GM21381 (cell line): Measurements from ENCODE around the gene TMEM131.

Experiments
- ATAC-seq: cut with Tn5 transposase; IDR thresholded peaks from one replicate; pipeline ENCODE4 v1.9.1; 2021; ENCODE audit warnings: mild to moderate bottlenecking, moderate library complexity; ENCODE audit not compliant: unreplicated experiment

The TMEM131 gene

DNA sequence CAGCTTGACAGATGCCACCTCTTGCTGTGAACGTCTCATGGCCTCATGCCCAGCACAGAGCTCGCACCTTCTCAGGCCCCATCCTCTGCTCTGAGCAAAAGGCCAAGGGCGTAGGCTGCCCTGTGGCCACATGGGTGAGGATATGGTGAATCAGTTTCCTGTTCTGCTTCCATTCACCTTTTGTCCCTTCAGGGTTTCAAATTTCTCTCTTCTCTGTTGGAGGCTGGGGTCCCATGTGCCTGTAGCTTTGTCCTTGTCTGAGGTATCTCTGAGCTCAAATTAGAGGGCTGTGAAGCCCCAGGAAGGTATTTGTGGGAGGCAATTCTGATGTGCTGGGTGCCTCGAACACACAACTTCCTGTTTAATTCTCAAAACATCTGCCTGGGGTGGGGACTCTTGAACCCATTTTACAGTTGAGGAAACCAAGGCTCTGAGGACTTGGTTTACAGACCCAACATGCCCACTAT lies 253.3 kb downstream of the TMEM131 start:
- ATAC-seq = no peak

DNA sequence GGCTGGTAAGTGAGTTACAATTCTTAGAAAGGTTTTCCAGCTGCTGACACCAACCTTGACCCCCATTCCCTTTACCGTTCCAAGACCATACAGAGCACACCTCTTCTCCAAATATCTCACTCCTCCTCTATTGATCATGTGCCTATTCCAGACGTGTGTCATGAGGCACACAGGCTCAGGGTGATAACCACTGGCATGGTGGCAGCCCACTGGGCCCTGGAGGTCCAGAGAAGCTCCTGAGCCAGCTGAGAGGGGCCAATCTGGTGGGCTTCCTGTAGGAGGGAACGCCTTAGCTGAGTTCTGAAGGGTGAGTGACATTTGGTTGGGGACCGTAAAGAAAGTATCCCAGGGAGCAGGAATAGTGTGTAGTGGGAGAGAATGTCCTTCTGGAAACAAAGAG lies 254.1 kb downstream of the TMEM131 start:
- no peak for ATAC-seq

DNA sequence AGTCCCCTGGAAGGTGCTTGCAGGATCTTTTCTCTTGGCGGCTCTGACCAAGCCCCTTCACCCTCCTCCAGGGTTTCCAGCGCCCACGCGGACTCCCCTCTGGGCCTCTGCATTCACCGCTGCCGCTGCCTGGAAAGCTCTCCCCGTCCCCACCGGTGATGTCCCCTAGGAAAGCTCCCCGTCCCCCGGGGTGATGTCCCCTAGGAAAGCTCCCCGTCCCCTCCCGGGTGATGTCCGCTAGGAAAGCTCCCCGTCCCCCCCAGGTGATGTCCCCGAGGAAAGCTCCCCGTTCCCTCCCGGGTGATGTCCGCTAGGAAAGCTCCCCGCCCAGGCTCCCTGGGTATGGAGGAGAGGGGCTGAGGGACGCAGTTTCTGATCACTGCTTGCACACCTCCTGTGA lies 254.5 kb downstream of the TMEM131 start:
- no peak for ATAC-seq

DNA sequence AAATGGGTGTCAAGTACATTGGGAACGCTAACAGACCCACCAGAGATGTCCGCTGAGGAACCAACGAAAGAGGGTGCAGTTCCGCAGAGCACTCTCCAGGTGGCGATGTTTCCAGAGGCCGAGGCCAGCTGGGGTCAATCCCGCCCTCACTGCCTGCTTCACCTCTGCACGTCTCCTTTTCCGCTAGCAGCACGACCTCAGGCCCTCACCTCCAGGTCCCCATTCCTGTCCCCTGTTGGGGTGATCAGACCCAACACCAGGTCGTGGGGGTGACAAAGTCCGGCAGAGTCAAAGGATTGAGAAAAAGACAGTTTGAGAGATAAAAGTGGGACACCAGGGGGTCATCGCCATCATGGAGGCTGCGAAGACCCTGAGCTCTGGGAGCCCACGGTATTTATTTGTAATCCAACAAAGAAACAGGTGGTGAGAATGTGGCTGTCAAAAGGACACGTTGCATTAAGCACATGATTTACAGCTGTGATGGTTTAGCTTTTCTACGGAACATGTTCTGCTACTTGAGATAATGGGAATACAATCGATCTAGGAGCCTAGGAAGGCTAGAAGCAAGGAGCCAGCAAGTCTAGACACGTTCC lies 255.1 kb downstream of the TMEM131 start:
- ATAC-seq = no peak

DNA sequence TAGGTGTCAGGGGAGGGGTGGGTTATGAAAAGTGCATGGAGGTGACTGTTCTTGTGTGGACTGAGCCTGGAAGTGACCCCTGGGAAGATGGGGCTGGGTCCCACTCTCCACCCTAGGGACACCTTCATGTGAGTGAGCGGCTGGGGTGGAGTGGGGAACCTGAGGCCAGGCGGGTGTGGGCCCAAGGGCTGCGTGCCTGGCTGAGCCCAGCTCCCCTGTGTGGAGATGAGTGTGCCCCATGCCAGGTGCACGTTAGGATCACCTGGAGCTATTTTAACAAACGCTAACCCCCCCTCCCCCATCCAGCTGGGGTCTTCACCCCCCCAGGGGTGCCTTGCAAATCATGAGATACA lies 255.9 kb downstream of the TMEM131 start:
- no peak for ATAC-seq

DNA sequence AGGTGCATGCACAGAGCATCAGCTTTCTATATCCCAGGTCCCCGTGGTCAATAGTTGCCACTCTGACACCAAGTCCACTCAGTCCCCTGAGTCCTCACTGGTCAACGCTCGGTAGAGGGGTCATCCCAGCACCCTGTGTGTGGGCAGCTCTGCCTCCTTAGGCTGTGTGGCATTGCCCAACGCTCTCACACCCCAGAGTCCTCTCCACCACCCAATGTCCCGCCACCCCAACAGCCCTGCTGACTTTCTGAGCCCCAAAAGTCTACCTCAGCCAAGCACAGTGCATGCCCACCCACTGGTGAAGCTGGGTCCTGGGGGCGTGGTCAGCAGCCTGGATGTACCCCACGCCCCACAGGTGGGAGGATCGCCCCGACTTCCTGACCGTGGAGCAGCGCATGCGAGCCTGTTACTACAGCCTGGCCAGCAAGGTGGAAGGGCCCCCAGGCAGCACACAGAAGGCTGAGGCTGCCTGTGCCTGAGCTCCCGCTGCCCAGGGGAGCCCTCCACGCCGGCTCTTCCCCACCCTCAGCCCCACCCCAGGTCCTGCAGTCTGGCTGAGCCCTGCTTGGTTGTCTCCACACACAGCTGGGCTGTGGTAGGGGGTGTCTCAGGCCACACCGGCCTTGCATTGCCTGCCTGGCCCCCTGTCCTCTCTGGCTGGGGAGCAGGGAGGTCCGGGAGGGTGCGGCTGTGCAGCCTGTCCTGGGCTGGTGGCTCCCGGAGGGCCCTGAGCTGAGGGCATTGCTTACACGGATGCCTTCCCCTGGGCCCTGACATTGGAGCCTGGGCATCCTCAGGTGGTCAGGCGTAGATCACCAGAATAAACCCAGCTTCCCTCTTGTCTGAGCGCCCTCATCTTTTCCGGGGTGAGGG lies 256.5 kb downstream of the TMEM131 start:
- ATAC-seq = no peak

DNA sequence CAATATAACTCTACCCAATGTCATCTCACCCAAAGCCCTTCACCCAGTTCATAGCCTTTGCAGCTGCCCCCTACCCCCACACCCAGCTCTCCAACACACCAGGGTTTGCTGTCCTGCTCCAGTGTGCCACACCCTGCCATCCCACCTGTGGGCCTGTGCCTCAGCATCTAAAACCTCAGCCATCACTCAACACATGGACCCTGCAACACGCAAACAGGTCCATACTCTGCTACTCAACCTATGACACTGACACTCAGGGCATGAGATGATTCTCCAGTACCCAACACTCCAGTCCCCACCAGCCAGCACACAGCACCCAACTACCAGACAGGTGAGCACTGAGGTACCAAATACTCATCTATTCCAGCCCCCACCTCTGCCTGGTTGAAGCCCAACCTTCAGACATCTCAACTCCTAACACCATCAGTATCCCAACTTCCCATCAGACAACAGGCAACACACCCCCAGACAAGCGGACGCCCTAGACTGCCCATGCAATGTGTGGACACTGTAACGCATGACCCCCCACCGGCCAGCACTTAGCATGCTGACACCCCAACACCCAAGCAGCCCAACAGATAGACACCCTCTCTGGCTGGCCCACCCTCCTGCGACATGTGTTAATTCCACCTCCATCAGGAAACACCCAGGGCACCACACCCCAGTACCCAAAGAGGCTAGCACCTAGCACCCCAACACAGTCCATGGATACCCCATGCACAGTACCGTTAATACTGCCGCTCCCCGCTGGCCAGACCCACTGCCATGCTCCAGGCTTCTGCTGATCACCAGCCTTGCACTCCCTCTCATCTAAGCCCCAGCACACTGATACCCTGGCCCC lies 257.3 kb downstream of the TMEM131 start:
- no peak for ATAC-seq

DNA sequence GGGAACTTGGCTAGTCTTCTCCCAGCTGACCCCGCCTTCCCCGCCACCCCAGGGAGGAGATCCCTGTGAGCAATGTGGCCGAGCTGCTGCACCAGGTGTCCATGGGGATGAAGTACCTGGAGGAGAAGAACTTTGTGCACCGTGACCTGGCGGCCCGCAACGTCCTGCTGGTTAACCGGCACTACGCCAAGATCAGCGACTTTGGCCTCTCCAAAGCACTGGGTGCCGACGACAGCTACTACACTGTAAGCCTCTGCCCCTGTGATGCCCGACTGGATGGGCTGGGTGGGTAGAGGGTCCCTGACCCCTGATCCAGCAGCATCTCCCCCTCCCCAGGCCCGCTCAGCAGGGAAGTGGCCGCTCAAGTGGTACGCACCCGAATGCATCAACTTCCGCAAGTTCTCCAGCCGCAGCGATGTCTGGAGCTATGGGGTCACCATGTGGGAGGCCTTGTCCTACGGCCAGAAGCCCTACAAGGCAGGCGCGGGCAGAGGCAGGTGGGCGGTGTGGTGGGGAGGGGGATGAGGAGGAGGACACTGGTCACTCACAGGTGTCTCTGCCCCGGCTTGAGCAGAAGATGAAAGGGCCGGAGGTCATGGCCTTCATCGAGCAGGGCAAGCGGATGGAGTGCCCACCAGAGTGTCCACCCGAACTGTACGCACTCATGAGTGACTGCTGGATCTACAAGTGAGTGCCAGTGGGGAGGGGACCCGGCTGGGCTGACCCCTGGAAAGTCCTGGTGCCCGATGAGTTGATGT lies 258.1 kb downstream of the TMEM131 start:
- no peak for ATAC-seq

DNA sequence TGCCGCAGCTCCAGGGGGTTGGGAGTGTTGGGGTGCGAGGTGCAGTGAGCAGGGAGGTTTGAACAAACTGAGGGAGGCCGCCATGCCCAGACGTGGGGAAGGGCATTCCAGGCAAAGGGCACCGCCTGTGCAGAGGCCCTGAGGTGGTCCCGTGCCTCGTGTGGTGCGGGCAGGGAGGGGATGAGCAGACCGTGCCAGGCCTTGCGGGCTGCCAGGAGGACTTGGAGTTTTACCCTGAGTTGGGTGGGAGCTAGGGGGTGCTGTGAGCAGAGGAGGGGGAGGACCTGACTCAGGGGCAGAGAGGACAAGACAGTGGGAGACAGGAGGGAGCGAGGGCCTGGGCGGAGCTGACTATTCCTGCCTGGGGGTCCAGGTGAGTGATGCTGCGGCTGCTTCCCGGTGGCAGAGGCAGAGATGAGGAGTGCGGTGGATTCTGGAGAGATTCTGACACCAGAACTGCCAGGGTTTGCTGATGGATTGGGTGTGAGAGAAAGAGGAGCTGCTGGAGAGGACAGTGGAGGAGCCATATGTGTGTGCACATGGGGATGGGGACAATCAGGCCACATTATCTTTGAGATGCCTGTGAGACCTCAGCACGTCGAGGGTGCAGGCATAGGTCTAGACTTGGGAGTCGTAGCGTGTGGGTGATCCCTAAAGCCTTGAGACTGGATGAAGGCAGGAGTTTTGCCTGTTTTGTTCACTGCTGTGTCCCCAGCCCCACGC lies 259.0 kb downstream of the TMEM131 start:
- no peak for ATAC-seq

DNA sequence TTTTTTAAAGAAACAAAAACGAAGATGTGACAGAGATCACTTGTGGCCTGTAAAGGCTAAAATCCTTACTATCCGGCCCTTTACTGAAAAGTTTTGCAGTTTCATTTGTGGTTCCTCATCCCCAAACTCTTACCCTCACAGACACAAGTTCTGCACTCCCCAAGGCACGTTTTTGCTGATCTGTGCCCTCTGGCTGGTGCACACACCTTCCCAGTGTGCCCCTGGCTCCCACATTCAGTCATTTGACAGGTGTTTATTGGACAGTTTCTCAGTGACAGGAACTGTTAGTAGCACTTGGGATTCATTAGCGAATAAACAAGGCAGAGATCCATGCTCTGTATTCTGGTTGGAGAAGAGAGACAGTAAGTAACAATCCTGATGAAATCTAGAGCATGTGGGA lies 259.6 kb downstream of the TMEM131 start:
- ATAC-seq = no peak

DNA sequence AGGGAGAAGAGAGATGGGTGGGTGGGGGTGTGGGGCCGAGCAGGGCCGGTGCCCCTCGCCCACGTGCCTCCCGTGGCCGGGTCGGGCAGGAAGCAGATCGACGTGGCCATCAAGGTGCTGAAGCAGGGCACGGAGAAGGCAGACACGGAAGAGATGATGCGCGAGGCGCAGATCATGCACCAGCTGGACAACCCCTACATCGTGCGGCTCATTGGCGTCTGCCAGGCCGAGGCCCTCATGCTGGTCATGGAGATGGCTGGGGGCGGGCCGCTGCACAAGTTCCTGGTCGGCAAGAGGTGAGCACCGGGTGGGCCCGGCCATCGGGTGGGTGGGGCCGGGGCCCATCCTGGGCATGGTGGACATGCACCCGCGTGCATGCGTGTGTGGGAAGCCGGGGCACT lies 260.6 kb downstream of the TMEM131 start:
- no peak for ATAC-seq

DNA sequence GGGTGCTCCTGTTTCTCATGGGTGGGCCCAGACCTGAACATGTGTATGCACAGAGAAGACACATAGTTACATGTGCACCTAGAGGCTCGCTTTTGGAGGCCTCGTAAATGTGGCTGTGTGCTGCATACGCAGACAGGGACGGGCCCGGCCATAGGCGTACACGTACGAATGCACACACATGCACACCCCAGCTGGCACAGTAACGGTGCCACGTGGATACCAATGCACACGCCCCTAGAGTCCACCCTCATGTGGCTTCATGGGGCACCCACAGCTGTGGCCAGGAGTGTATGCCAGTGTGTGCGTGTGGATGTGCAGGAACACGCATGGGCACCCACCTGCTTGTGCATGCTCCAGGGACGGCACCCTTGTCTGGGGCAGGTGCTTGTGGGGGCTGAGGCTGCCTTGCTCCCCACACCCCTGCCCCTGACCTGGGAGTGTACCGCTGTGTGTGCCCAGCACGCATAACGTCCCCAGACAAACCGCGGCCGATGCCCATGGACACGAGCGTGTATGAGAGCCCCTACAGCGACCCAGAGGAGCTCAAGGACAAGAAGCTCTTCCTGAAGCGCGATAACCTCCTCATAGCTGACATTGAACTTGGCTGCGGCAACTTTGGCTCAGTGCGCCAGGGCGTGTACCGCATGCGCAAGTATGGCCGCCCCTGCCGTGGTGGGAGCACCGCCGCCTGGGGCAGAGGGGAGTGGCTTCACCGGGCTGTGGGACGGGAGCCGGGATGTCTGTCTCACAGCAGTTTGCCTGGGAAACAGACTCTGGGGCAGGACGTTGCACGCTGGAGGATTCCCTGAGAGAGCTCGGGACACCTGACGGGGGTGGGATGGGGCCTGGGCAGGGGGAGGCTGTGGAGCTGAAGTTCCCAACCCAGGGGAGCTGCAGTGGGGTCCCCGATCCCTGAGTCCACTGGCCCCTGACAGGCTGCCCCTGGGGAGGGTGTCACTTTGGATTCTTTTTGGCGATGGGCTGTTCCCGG lies 261.4 kb downstream of the TMEM131 start:
- ATAC-seq = no peak

DNA sequence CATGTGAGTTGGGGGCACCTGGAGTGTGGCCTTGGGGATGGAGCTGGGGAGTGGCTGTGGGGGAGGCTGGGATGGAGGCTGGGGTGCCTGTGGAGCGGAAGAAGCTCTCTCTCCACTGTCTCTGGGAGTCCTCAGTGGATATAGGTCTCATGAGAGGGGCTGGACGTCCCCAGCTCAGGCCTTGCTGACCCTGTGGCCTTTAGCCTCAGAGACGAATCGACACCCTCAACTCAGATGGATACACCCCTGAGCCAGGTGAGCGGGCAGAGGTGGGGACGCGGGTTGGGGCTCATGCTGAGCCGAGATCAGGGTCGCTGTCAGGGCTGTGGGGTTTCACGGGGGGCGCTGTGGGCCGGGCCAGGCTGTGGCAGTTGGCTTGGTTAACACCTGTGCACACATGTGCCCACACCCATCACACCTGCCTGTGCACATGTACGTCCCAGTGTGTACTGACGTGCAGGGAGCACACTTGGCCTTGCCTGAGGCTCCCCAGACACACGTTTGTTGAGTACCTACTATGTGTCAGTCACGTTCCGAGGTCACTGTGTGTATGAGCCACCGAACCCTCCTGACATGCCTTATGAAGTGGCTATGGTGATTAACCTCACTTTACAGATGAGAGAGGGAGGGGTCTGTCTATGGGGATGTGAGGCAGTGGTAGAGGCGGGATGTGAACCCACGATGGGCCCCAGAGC lies 262.3 kb downstream of the TMEM131 start:
- no peak for ATAC-seq

DNA sequence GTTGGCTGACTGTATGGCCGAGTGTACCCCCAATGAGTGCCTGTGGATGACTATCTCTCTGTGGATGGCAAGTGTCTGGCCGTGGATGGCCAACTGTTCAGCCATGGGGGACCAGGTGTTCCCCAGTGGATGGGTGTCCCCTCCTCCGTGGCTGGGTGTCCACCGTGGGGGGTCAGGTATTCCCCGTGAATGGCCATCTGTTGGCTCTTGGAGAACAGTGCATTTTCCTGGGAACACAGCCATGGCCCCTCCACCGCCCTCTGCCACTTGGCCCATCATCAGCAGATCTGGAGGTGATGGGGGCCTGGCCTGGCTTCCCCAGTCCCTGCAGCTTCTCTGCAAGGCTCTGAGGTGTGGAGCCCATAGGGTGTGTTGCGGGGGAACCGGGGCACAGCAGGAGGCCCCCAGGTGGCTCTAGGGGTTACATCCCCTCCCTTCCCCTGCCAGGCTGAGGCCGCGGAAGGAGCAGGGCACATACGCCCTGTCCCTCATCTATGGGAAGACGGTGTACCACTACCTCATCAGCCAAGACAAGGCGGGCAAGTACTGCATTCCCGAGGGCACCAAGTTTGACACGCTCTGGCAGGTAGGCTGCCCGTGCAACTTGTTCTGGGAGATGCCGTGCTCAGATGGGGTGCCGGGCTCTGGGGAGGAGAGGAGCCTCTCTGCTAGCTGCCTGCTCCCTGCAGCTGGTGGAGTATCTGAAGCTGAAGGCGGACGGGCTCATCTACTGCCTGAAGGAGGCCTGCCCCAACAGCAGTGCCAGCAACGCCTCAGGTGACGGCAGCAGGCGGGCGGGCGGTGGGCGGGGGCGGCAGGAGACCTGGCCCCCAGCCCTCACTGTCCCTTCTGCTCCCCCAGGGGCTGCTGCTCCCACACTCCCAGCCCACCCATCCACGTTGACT lies 263.1 kb downstream of the TMEM131 start:
- no peak for ATAC-seq

DNA sequence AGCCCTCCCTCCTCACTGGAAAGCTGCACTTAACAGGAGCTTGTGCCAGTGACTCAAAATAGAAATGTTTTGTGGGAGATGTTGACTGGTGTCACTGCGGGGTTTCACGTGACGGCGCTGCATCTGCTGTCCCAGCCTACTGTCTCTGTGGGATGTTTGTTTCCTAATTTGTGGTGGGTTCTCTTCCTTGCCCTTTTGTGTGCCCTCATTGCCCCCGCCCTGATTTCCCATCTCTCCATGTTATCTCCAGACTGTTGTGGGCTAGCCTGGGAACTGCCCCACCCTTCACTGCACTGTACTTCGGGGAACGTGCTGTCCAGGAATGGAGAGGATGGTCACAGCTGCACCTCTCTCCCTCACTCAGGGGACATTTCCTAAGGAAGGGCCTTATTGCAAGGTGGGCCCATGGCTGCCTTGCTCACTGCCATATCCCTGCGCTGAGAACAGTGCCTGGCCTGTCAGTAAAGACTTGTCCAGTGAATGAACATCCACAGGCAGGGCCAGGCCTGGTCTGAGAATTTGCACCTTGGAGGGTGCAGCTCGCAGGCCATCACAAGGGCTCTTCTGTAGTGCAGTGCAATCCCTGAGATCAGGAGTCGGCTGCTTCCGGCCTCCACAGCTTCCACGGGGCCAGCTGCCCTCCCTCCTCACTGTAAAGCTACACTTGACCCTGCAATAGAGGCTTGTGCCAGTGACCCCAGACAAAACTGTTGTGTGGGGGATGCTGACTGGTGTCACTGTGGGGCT lies 264.3 kb downstream of the TMEM131 start:
- no peak for ATAC-seq

DNA sequence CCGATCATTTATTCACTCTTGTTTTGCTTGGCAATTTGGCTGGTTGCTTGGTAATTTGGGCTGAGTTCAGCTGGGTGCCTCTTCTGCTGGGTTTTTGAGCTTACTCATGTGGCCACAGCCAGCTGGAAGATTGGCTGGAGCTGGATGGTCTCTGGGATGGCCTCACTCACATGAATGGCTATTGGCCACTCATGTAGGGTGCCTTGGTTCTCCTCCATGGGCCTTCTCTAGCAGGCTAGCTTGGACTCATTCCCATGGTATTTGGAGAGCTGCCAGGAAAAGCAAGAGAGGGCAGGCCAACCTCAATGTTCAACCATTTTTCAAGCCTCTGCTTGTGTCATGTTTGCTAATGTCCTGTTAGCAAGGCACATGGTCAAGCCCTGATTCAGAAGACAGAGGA lies 265.5 kb downstream of the TMEM131 start:
- no peak for ATAC-seq
